ENCODE results near the gene MBTD1.
"Not testable (repeated sequence)": the region's sequence is repeated elsewhere in the genome, so short reads cannot be mapped to it uniquely, and the experiment has no call there.

Gene MBTD1

DNA sequence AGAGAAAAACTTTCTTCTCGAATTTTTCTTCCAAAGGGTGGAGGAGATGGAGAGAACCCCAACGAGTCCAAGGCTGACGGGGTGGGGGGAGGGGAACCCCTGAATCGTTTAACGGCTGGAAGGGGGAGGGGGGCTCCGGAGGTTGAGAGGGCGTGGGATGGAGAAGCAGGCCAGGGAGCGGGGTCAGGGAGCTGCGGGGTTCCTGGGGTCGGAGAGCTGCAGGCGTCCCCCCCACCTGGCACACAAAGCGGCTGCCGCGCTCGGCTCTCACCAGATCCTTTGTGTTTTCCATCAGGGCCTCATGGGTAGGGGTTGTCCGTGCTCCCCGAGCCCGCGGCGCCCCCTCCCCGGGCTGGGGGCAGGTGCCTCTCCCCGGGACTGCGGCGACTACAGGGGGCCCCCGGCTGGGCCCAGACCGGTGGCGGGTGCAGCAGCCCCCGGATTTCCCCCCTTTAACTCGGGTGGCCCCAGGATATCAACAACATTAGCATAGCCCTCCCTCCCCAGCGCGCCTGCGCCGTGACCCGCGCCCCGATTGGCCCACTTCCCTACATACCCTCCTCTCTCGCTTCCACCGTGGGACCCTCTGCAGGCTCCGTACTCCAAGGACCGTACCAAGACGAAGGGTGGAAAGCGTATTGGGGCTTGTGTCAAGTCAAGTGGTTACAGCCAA is at the start of gene MBTD1:
Gene MBTD1 (minus strand): TSS at position 486 of the 673 bp plus-strand sequence. CDS start 34,888 bp downstream, outside the sequence.
- Mint-ChIP-seq H3K36me3 (peaks cover 6% of the 10 kb centered on the region), H3K27me3 (no peaks in the 10 kb centered on the region), H3K4me3 (peak within 1 kb of the TSS; percentile 95), H3K4me1 (ENCODE audit: low read depth) (peaks cover 75% of the 10 kb centered on the region), H3K27ac (peak within 1 kb of the TSS; percentile 97), H3K9me3 (ENCODE audit: low read depth) (no peaks in the 10 kb centered on the region)

DNA sequence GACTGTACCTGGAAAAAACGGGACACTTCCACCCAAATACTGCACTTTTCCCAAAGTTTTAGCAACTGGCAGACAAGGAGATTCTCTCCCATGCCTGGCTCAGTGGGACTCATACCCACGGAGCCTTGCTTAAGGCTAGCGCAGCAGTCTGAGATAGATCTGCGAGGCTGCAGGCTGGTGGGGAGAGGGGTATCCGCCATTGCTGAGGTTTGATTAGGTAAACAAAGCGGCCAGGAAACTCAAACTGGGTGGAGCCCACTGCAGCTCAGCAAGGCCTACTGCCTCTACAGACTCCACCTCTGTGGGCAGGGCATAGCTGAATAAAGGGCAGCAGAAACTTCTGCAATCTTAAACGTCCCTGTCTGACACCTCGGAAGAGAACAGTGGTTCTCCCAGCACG is 45.3 kb upstream of the MBTD1 start:
- peaks cover 4% of the 10 kb centered on the region for H3K36me3 Mint-ChIP-seq
- H3K27ac Mint-ChIP-seq: no peak overlapping the region
- no peaks in the 10 kb centered on the region for H3K4me1 Mint-ChIP-seq (ENCODE audit: low read depth)
- no peak overlapping the region for H3K4me3 Mint-ChIP-seq
- peaks cover 8% of the 10 kb centered on the region for H3K27me3 Mint-ChIP-seq
- peaks cover 7% of the 10 kb centered on the region for H3K9me3 Mint-ChIP-seq (ENCODE audit: low read depth)

DNA sequence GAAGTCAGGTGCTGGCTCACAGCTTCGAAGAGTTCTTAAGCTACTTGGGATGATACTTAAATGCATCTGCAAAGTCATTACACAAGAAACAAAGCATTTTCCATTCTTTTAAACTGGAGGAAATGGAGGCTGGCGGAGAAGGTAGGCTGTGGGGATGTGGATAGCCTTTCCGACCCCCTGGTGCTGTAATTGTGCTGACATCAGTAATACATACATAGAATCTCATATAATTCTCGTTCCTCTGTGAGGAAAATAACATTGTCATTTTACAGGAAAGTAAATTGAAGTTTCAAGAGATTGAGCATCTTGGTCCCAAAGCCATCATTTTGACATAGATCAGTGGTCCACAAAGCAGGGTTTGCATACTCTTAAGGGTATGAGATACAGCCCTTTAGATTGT is 40.0 kb upstream of the MBTD1 start:
- Mint-ChIP-seq H3K4me1 (ENCODE audit: low read depth) (peaks cover 10% of the 10 kb centered on the region), H3K27me3 (no peaks in the 10 kb centered on the region), H3K4me3 (no peak overlapping the region), H3K27ac (no peak overlapping the region), H3K36me3 (no peaks in the 10 kb centered on the region), H3K9me3 (ENCODE audit: low read depth) (no peaks in the 10 kb centered on the region)

DNA sequence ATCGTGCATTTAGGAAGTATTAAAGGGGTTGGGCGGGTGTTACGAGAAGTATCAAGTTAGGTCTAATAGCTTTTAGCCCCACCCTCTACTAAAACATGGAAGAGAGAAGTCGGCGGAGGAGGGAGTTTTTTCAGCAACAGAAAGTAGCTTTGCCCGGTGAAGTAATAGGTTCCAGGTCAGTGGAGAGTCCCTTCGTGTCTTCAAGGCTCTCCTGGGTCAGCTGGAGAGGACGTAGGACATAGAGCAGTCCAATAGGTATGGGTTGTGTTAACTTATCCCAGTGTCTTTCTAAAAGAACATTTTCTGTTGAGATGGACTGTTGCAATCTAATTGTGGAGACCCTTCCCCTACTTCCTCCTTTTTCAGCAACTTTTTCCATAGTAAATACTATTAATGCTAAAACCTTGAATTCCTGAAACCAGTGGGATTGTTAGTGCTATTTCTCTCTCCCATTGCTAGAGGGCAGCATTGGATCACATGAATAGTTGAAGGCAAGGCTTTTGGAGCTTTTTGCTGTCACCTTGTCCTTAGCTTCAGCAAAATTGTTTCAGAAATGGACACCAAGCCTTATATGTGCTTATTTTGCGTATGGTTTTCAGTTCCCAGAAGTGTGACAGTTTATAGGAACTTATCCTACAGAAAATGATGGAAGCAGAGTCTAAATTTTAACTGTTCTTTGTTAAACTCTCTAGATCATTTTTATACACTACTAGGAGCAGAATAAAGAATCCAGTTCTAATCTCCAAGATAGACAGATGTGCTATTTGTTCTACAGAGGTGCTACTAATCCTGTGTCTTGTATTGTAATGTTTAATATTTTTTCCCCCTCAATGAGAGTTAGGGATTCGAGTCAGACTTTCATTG is 38.9 kb upstream of the MBTD1 start:
- H3K36me3 Mint-ChIP-seq: peaks cover 4% of the 10 kb centered on the region
- H3K9me3 Mint-ChIP-seq (ENCODE audit: low read depth): no peaks in the 10 kb centered on the region
- H3K27ac Mint-ChIP-seq: peak overlapping the region; percentile 43
- peaks cover 10% of the 10 kb centered on the region for H3K4me1 Mint-ChIP-seq (ENCODE audit: low read depth)
- no peak overlapping the region for H3K4me3 Mint-ChIP-seq
- H3K27me3 Mint-ChIP-seq: no peaks in the 10 kb centered on the region

DNA sequence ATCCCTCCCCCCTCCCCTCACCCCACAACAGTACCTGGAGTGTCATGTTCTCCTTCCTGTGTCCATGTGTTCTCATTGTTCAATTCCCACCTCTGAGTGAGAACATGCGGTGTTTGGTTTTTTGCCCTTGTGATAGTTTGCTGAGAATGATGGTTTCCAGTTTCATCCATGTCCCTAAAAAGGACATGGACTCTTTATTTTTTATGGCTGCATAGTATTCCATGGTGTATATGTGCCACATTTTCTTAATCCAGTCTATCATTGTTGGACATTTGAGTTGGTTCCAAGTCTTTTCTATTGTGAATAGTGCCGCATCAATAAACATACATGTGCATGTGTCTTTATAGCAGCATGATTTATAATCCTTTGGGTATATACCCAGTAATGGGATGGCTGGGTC is 34.5 kb upstream of the MBTD1 start:
- H3K4me1 Mint-ChIP-seq (ENCODE audit: low read depth); H3K9me3 Mint-ChIP-seq (ENCODE audit: low read depth); H3K4me3 Mint-ChIP-seq; H3K27me3 Mint-ChIP-seq; H3K27ac Mint-ChIP-seq: not testable (repeated sequence)
- peaks cover 15% of the 10 kb centered on the region for H3K36me3 Mint-ChIP-seq

DNA sequence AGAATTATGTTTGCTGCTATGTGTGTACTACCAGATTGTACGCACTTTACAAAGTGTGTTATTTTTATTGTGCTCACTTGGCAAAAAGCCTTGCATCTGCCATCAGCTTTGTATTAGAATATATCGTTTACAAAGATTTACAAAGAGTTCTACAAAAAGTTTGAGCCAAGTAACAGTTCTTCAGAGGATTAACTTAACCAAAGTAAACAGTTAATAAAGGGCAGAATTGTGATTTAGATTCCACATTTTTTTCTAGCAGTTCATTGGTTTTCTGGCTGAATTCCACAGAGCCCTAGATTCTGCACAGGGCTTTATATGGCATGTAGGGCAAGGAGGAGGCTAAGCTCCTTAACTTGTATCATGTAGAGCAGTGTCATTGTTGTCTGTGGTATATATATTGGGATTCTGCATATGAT is 29.9 kb upstream of the MBTD1 start:
- Mint-ChIP-seq H3K27ac (no peak overlapping the region), H3K4me1 (ENCODE audit: low read depth) (peaks cover 5% of the 10 kb centered on the region), H3K36me3 (peaks cover 15% of the 10 kb centered on the region), H3K27me3 (no peaks in the 10 kb centered on the region), H3K9me3 (ENCODE audit: low read depth) (no peaks in the 10 kb centered on the region), H3K4me3 (no peak overlapping the region)

DNA sequence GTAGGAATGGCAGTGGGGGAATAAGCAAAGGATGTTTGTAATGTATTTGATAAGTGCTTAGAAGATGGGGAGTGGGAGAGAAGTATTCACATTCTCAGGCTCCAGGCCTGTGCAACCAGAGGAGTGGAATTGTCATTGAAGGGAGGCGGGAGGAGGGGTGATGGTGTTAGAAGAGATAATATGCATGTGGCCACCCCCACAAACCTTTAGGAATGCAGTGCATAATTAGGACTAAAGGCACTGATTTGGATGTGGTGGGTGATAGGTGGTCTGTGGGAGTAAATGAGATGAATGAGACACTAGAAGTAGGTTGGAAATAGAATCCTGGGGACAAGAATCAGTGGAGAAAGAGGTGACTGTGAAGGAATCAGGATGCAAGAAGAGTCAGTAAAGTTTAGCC is 27.6 kb upstream of the MBTD1 start:
- Mint-ChIP-seq H3K27me3 (no peaks in the 10 kb centered on the region), H3K27ac (no peak overlapping the region), H3K4me3 (no peak overlapping the region), H3K4me1 (ENCODE audit: low read depth) (peaks cover 9% of the 10 kb centered on the region), H3K9me3 (ENCODE audit: low read depth) (no peaks in the 10 kb centered on the region), H3K36me3 (peaks cover 7% of the 10 kb centered on the region)

DNA sequence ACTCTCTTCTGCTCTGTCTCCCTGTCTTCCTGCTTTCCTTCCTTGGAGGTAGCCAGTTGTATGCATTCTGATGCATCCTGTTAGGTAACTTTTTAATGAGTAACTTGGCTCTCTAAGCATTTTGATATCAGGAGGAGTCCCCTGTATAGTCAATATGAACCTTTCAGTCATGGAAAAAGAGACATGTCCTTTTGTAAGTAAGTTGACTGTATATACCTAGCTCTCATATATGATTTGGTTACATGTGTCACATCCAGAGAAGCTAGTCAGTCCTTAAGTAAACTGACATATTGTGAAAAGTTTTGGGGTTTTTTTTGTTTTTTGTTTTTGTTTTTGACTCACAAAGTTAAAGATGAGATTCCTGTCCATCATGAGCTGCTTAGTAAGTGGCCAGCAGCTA is 19.3 kb upstream of the MBTD1 start:
- Mint-ChIP-seq H3K4me3 (no peak overlapping the region), H3K9me3 (ENCODE audit: low read depth) (no peaks in the 10 kb centered on the region), H3K4me1 (ENCODE audit: low read depth) (peaks cover 20% of the 10 kb centered on the region), H3K27me3 (no peaks in the 10 kb centered on the region), H3K27ac (no peak overlapping the region), H3K36me3 (peaks cover 11% of the 10 kb centered on the region)

DNA sequence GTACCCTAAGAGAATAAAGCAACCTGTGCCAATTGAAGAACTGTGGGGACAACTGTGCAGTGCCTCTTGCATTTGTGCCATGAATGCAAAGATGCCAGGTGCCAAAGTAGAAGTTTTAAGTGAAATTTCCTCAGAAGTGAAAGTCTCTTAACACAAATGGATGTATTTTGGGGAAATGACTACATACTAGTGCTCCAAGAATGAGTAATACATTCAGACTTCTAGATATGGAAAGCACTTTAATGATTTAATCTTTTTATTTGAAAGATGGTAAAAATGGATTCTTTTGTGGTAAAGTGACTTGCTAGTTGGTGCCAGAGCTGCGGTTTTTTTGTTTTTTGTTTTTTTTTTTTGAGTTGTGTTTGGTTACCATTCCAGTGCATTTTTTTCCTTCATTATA is 15.5 kb upstream of the MBTD1 start:
- Mint-ChIP-seq H3K27me3 (no peaks in the 10 kb centered on the region), H3K9me3 (ENCODE audit: low read depth) (no peaks in the 10 kb centered on the region), H3K4me1 (ENCODE audit: low read depth) (peaks cover 37% of the 10 kb centered on the region), H3K4me3 (no peak overlapping the region), H3K27ac (no peak overlapping the region), H3K36me3 (peaks cover 17% of the 10 kb centered on the region)

DNA sequence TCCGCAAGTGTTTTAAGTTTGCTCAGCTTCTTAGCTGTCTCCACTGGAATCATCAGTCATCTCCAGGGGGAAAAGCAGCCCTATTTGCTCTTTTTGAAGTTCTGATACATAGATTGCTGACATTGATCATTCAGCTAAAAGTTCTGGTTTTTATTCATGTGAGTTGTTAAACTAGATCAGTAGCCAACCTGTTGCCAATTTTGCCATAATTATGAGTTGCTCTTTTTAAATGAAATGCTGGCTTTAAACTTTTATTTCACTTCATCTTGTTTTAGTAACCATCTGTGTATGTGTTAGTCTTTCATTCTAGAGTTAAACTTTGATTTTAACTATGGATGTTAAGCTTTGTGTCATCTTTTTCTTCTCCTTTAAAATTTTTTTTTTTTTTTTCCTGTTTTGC is 13.0 kb upstream of the MBTD1 start:
- Mint-ChIP-seq H3K9me3 (ENCODE audit: low read depth) (no peaks in the 10 kb centered on the region), H3K27me3 (no peaks in the 10 kb centered on the region), H3K4me3 (no peak overlapping the region), H3K27ac (no peak overlapping the region), H3K4me1 (ENCODE audit: low read depth) (peaks cover 47% of the 10 kb centered on the region), H3K36me3 (peaks cover 20% of the 10 kb centered on the region)

DNA sequence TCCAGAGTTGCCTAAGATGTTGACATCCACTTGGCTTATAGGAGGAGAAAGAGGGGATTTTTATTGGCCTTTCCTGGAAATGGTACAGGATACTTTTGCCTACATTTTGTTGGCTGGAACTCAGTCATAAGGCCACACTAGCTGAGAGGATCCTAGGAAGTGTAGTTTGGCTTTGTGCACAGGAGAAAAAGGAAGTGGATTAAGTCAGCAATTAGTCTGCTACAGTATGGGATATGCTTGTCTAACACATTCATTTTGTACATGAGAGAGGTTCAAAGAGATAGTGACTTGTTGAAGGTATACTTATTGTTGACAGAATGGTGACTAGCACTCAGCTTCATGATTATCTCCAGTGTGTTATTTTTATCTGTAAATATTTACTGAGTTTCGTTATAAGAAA is 10.8 kb upstream of the MBTD1 start:
- H3K36me3 Mint-ChIP-seq: peaks cover 23% of the 10 kb centered on the region
- no peak overlapping the region for H3K4me3 Mint-ChIP-seq
- peaks cover 56% of the 10 kb centered on the region for H3K4me1 Mint-ChIP-seq (ENCODE audit: low read depth)
- peak overlapping the region; percentile 2 for H3K27ac Mint-ChIP-seq
- H3K27me3 Mint-ChIP-seq: no peaks in the 10 kb centered on the region
- no peaks in the 10 kb centered on the region for H3K9me3 Mint-ChIP-seq (ENCODE audit: low read depth)

DNA sequence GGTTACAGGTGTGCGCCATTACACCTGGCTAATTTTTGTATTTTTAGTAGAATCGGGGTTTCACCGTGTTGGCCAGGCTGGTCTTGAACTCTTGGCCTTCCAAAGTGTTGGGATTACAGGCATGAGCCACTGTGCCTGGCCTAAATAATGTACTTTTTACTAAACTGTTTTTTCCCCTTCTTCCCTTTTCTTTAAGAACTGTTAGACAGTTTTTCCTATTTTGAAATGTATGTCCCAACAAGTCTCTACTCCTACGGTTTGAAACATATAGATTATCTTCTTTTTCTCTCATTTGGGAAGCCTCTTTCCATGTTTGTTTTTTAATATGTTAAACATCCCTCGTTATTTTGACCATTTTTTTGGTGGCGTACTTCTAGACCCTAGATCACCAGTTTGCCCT is 10.1 kb upstream of the MBTD1 start:
- H3K4me1 Mint-ChIP-seq (ENCODE audit: low read depth): peaks cover 54% of the 10 kb centered on the region
- H3K27ac Mint-ChIP-seq: no peak overlapping the region
- no peaks in the 10 kb centered on the region for H3K27me3 Mint-ChIP-seq
- no peaks in the 10 kb centered on the region for H3K9me3 Mint-ChIP-seq (ENCODE audit: low read depth)
- H3K4me3 Mint-ChIP-seq: no peak overlapping the region
- H3K36me3 Mint-ChIP-seq: peaks cover 23% of the 10 kb centered on the region

DNA sequence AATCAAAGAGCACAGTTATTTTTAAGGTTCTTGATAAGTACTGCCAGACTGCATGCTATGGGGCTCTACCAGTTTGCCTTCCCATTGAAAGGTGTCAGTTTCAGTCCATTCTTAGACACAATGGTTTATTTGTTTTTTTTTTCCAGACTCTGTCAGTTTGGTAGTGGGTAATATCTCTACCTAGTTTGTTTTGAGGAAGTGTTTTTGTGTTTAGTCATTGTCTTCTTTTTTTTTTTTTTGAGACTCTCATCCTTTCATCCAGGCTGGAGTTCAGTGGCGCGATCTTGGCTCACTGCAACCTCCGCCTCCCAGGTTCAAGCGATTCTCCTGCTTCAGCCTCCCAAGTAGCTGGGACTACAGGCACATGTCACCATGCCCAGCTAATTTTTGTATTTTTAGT is 4.6 kb upstream of the MBTD1 start:
- H3K27me3 Mint-ChIP-seq; H3K9me3 Mint-ChIP-seq (ENCODE audit: low read depth): not testable (repeated sequence)
- Mint-ChIP-seq H3K27ac (peak overlapping the region; percentile 28), H3K36me3 (peaks cover 16% of the 10 kb centered on the region), H3K4me3 (peak overlapping the region; percentile 17), H3K4me1 (ENCODE audit: low read depth) (peaks cover 56% of the 10 kb centered on the region)

DNA sequence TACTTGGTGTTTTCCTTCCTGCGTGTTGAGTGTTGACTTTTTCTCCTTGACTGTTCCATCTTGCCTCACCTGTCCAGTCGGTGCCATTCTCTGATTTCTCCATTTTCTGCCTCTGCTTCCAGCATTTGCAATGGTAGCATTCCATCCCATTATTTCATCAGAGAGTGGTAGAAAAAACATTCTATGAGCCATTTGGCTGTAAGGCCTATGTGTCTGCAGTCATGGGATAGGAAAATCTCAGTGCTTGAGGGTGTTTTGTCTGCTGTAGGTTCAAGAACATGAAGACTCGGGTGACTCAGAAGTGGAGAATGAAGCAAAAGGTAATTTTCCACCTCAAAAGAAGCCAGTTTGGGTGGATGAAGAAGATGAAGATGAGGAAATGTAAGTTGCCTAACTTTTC is 3.2 kb upstream of the MBTD1 start:
- Mint-ChIP-seq H3K36me3 (peaks cover 13% of the 10 kb centered on the region), H3K4me1 (ENCODE audit: low read depth) (peaks cover 61% of the 10 kb centered on the region), H3K9me3 (ENCODE audit: low read depth) (no peaks in the 10 kb centered on the region), H3K27me3 (no peaks in the 10 kb centered on the region), H3K27ac (peak overlapping the region; percentile 0), H3K4me3 (peak overlapping the region; percentile 76)

DNA sequence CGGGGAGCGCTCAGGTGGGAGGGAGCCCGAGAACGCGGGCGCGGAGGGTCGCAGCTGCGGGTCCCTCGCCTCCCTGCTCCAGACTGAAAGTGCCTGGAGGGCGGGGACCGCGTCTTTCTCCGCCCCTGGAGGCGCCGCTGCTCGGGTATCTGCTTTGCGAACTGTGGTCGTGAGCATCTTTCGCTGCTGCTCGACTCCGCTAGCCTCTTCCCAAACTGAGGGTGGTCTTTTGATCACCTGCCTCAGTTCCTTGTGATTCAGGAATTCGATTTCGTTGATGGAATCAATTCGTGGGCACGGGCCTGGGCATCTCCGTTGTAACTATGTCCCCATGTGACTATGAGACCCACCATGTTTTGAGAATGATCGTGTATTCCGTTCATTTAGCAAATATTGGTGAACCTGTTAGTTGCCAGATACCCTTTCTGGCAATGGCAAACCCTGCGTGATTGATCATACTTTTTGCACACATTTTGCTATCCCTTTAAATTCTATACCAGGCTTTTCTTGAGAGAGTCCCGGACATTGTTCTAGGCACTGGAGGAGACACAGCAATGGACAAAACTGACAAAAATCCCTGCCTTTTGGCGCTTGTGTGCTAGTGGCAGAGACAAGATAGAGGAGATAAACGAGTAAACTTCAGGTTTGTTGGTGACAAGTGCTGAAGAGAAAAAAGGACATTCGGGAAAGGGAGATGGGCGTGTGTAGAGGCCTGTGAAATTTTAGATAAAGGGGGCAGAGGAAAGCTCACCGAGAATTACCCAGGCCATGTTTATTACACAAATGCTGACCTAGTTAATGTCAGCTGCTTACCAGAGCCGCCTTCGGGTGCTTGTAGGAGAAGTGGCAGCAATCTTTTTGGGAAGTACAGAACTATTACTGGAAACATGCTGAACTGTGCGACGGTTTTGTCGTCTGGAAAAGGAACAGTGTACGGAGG is 1.4 kb upstream of the MBTD1 start:
- H3K27ac Mint-ChIP-seq: peak overlapping the region; percentile 51
- H3K36me3 Mint-ChIP-seq: peaks cover 8% of the 10 kb centered on the region
- H3K4me3 Mint-ChIP-seq: peak overlapping the region; percentile 91
- H3K4me1 Mint-ChIP-seq (ENCODE audit: low read depth): peaks cover 71% of the 10 kb centered on the region
- H3K27me3 Mint-ChIP-seq: no peaks in the 10 kb centered on the region
- no peaks in the 10 kb centered on the region for H3K9me3 Mint-ChIP-seq (ENCODE audit: low read depth)
